Measurements from ENCODE around the gene PET117.
"Not testable (repeated sequence)": the region's sequence is repeated elsewhere in the genome, so short reads cannot be mapped to it uniquely, and the experiment has no call there.

The PET117 gene

GRCh38 chr20:18094191-18094590 is 43.5 kb upstream of the PET117 start:
- ATAC-seq (ENCODE audit: insufficient read depth, low read depth) (no peak), DNase-seq (no peak)
- no peak overlapping the region for H2AFZ ChIP-seq (ENCODE audit: low read depth, low read length)
- no peaks in the 10 kb centered on the region for H3K9me3 ChIP-seq (ENCODE audit: insufficient read depth, low read length, severe bottlenecking)
- no peak for TF ChIP-seq EZH2 (IDR thresholded peaks at IDR 0.05; ENCODE audit: borderline replicate concordance, low read depth, low read length, severe bottlenecking)
- TF ChIP-seq CTCF (IDR thresholded peaks at IDR 0.05; ENCODE audit: borderline replicate concordance, extremely low read depth, low read length, poor library complexity, severe bottlenecking), result no peak
- H3K9ac ChIP-seq (ENCODE audit: low read depth, low read length), result no peak overlapping the region
- no peak overlapping the region for H3K4me3 ChIP-seq (ENCODE audit: low read depth in 1 of 2, low read length in 2 of 2)
- H3K27me3 ChIP-seq (ENCODE audit: insufficient read depth, low read length, poor library complexity), result peaks cover 27% of the 10 kb centered on the region
- no peak overlapping the region for H3K4me2 ChIP-seq (ENCODE audit: insufficient read depth, low read length)
- no peaks in the 10 kb centered on the region for H3K36me3 ChIP-seq (ENCODE audit: insufficient read depth, low read length)
- no peaks in the 10 kb centered on the region for H3K79me2 ChIP-seq (ENCODE audit: insufficient read depth, low read length)
- no peak overlapping the region for H3K27ac ChIP-seq (ENCODE audit: low read length)
- H3K4me1 ChIP-seq (ENCODE audit: insufficient read depth, low read length), result no peaks in the 10 kb centered on the region
- H4K20me1 ChIP-seq (ENCODE audit: insufficient read depth, low read length), result no peaks in the 10 kb centered on the region

GRCh38 chr20:18100569-18100968 is 37.1 kb upstream of the PET117 start:
- not testable (repeated sequence) for H2AFZ ChIP-seq (ENCODE audit: low read depth, low read length); H3K27me3 ChIP-seq (ENCODE audit: insufficient read depth, low read length, poor library complexity); H4K20me1 ChIP-seq (ENCODE audit: insufficient read depth, low read length); H3K4me1 ChIP-seq (ENCODE audit: insufficient read depth, low read length); H3K79me2 ChIP-seq (ENCODE audit: insufficient read depth, low read length); H3K27ac ChIP-seq (ENCODE audit: low read length); H3K36me3 ChIP-seq (ENCODE audit: insufficient read depth, low read length); ATAC-seq (ENCODE audit: insufficient read depth, low read depth); DNase-seq; H3K9me3 ChIP-seq (ENCODE audit: insufficient read depth, low read length, severe bottlenecking); H3K9ac ChIP-seq (ENCODE audit: low read depth, low read length); H3K4me2 ChIP-seq (ENCODE audit: insufficient read depth, low read length); H3K4me3 ChIP-seq (ENCODE audit: low read depth in 1 of 2, low read length in 2 of 2)

- H3K9me3 ChIP-seq (ENCODE audit: insufficient read depth, low read length, severe bottlenecking), result no peaks in the 10 kb centered on the region
- no peak overlapping the region for H3K4me2 ChIP-seq (ENCODE audit: insufficient read depth, low read length)
- no peaks in the 10 kb centered on the region for H3K36me3 ChIP-seq (ENCODE audit: insufficient read depth, low read length)
- no peak overlapping the region for H3K4me3 ChIP-seq (ENCODE audit: low read depth in 1 of 2, low read length in 2 of 2)
- no peak overlapping the region for H2AFZ ChIP-seq (ENCODE audit: low read depth, low read length)
- no peak overlapping the region for H3K27ac ChIP-seq (ENCODE audit: low read length)
- ATAC-seq (ENCODE audit: insufficient read depth, low read depth) (no peak), DNase-seq (no peak)
- H3K79me2 ChIP-seq (ENCODE audit: insufficient read depth, low read length), result no peaks in the 10 kb centered on the region
- H3K27me3 ChIP-seq (ENCODE audit: insufficient read depth, low read length, poor library complexity), result no peaks in the 10 kb centered on the region
- H4K20me1 ChIP-seq (ENCODE audit: insufficient read depth, low read length), result no peaks in the 10 kb centered on the region
- no peak overlapping the region for H3K9ac ChIP-seq (ENCODE audit: low read depth, low read length)
- no peak for TF ChIP-seq CTCF (IDR thresholded peaks at IDR 0.05; ENCODE audit: borderline replicate concordance, extremely low read depth, low read length, poor library complexity, severe bottlenecking)
- no peaks in the 10 kb centered on the region for H3K4me1 ChIP-seq (ENCODE audit: insufficient read depth, low read length)
Observed at GRCh38 chr20:18101125-18101810, 36.4 kb upstream of the PET117 start.

GRCh38 chr20:18103497-18103896 is 34.2 kb upstream of the PET117 start:
- TF ChIP-seq EZH2 (IDR thresholded peaks at IDR 0.05; ENCODE audit: borderline replicate concordance, low read depth, low read length, severe bottlenecking) (no peak), CTCF (IDR thresholded peaks at IDR 0.05; ENCODE audit: borderline replicate concordance, extremely low read depth, low read length, poor library complexity, severe bottlenecking) (no peak)
- Histone ChIP-seq H3K4me2 (ENCODE audit: insufficient read depth, low read length) (no peak overlapping the region), H3K27ac (ENCODE audit: low read length) (no peak overlapping the region), H3K4me1 (ENCODE audit: insufficient read depth, low read length) (no peaks in the 10 kb centered on the region), H3K79me2 (ENCODE audit: insufficient read depth, low read length) (no peaks in the 10 kb centered on the region), H3K9me3 (ENCODE audit: insufficient read depth, low read length, severe bottlenecking) (no peaks in the 10 kb centered on the region), H4K20me1 (ENCODE audit: insufficient read depth, low read length) (no peaks in the 10 kb centered on the region), H3K36me3 (ENCODE audit: insufficient read depth, low read length) (no peaks in the 10 kb centered on the region), H3K9ac (ENCODE audit: low read depth, low read length) (no peak overlapping the region), H3K27me3 (ENCODE audit: insufficient read depth, low read length, poor library complexity) (no peaks in the 10 kb centered on the region), H2AFZ (ENCODE audit: low read depth, low read length) (no peak overlapping the region), H3K4me3 (ENCODE audit: low read depth in 1 of 2, low read length in 2 of 2) (no peak overlapping the region)
- ATAC-seq (ENCODE audit: insufficient read depth, low read depth), result no peak
- no peak for DNase-seq
